ENCODE results near the gene PTPRN2.

The PTPRN2 gene

GRCh38 chr7:157844611-157845010 lies 743.0 kb downstream of the PTPRN2 start:
- DNase-seq (ENCODE audit: low read depth), result no peak

- no peak for DNase-seq (ENCODE audit: low read depth)
These were observed 743.5 kb downstream of the PTPRN2 start for GRCh38 chr7:157844141-157844540.

GRCh38 chr7:157843336-157844140 lies 744.1 kb downstream of the PTPRN2 start:
- no peak for DNase-seq (ENCODE audit: low read depth)

GRCh38 chr7:157841773-157842370 lies 745.8 kb downstream of the PTPRN2 start:
- no peak for DNase-seq (ENCODE audit: low read depth)

- DNase-seq (ENCODE audit: low read depth), result no peak
These were observed 746.5 kb downstream of the PTPRN2 start for GRCh38 chr7:157840914-157841772.

- no peak for DNase-seq (ENCODE audit: low read depth)
These were observed 747.3 kb downstream of the PTPRN2 start for GRCh38 chr7:157840174-157840913.

GRCh38 chr7:157839672-157840167 lies 747.9 kb downstream of the PTPRN2 start:
- no peak for DNase-seq (ENCODE audit: low read depth)

- no peak for DNase-seq (ENCODE audit: low read depth)
These were observed 748.4 kb downstream of the PTPRN2 start for GRCh38 chr7:157839226-157839625.

- DNase-seq (ENCODE audit: low read depth), result no peak
These were observed 750.1 kb downstream of the PTPRN2 start for GRCh38 chr7:157837561-157837960.

- DNase-seq (ENCODE audit: low read depth), result no peak
These were observed 750.6 kb downstream of the PTPRN2 start for GRCh38 chr7:157837047-157837446.

- DNase-seq (ENCODE audit: low read depth), result no peak
These were observed 753.0 kb downstream of the PTPRN2 start for GRCh38 chr7:157834501-157835163.

GRCh38 chr7:157832866-157833607 lies 754.6 kb downstream of the PTPRN2 start:
- no peak for DNase-seq (ENCODE audit: low read depth)

- no peak for DNase-seq (ENCODE audit: low read depth)
These were observed 755.2 kb downstream of the PTPRN2 start for GRCh38 chr7:157832421-157832820.

GRCh38 chr7:157832006-157832405 lies 755.6 kb downstream of the PTPRN2 start:
- no peak for DNase-seq (ENCODE audit: low read depth)

- DNase-seq (ENCODE audit: low read depth), result no peak
These were observed 756.3 kb downstream of the PTPRN2 start for GRCh38 chr7:157831143-157831905.

- DNase-seq (ENCODE audit: low read depth), result no peak
These were observed 757.3 kb downstream of the PTPRN2 start for GRCh38 chr7:157830331-157830730.

GRCh38 chr7:157829491-157829890 lies 758.1 kb downstream of the PTPRN2 start:
- DNase-seq (ENCODE audit: low read depth), result no peak

GRCh38 chr7:157828881-157829280 lies 758.7 kb downstream of the PTPRN2 start:
- no peak for DNase-seq (ENCODE audit: low read depth)

GRCh38 chr7:157828190-157828589 lies 759.4 kb downstream of the PTPRN2 start:
- no peak for DNase-seq (ENCODE audit: low read depth)

- DNase-seq (ENCODE audit: low read depth), result no peak
These were observed 759.8 kb downstream of the PTPRN2 start for GRCh38 chr7:157827863-157828160.
